SK-N-SH treated with all-trans-retinoic acid at 6 μM for 48 hours (cell line): Measurements from ENCODE around the gene LTBP1.

Experiments
- CSDC2 ChIP-seq: fragments of 250-450 bp; sonication (Bioruptor Pico); IDR thresholded peaks from 2 replicates; pipeline ENCODE4 v1.5.0; 2020; ENCODE audit warnings: mild to moderate bottlenecking, moderate library complexity
- CSRNP3 ChIP-seq: fragments of 250-450 bp; sonication (Bioruptor Pico); IDR thresholded peaks from 2 replicates; pipeline ENCODE4 v1.5.1; 2021; ENCODE audit warnings: mild to moderate bottlenecking, moderate library complexity
- ISL1 ChIP-seq: fragments of 250-450 bp; sonication (Bioruptor Pico); IDR thresholded peaks from 2 replicates; pipeline ENCODE4 v2.1.2; 2022; ENCODE audit warnings: mild to moderate bottlenecking, moderate library complexity
- PATZ1 ChIP-seq: fragments of 250-450 bp; sonication (Bioruptor Pico); IDR thresholded peaks from 2 replicates; pipeline ENCODE4 v1.8.0; 2020; ENCODE audit warnings: mild to moderate bottlenecking, moderate library complexity, borderline replicate concordance
- POU6F1 ChIP-seq: fragments of 250-450 bp; sonication (Bioruptor Pico); IDR thresholded peaks from 2 replicates; pipeline ENCODE4 v1.8.0; 2021; ENCODE audit warnings: low read depth, mild to moderate bottlenecking, moderate library complexity, borderline replicate concordance
- RARB ChIP-seq: fragments of 250-450 bp; sonication (Bioruptor Pico); IDR thresholded peaks from 2 replicates; pipeline ENCODE4 v1.8.0; 2021; ENCODE audit warnings: mild to moderate bottlenecking, moderate library complexity
- ZFP3 ChIP-seq: fragments of 250-450 bp; sonication (Bioruptor Pico); IDR thresholded peaks from 2 replicates; pipeline ENCODE4 v1.5.0; 2020; ENCODE audit warnings: mild to moderate bottlenecking, moderate library complexity
- ZFP30 ChIP-seq: fragments of 450-650 bp; formaldehyde crosslinking; IDR thresholded peaks from 2 replicates; pipeline ENCODE4 v1.5.0; 2022; ENCODE audit warnings: mild to moderate bottlenecking, moderate library complexity
- ZNF565 ChIP-seq: fragments of 450-650 bp; formaldehyde crosslinking; conservative IDR thresholded peaks from 2 replicates; pipeline ENCODE4 v1.5.0; 2020; ENCODE audit warnings: low read depth, mild to moderate bottlenecking, moderate library complexity
- ZNF70 ChIP-seq: fragments of 450-650 bp; formaldehyde crosslinking; IDR thresholded peaks from 2 replicates; pipeline ENCODE4 v1.5.0; 2020; ENCODE audit warnings: mild to moderate bottlenecking, moderate library complexity
- ZNF8 ChIP-seq: fragments of 450-650 bp; formaldehyde crosslinking; IDR thresholded peaks from 2 replicates; pipeline ENCODE4 v1.5.0; 2020; ENCODE audit warnings: mild to moderate bottlenecking, moderate library complexity

- TF ChIP-seq ZFP3 (CRISPR knock-in tag) (no peak), ZNF70 (CRISPR knock-in tag) (no peak), PATZ1 (no peak), POU6F1 (CRISPR knock-in tag) (no peak), RARB (CRISPR knock-in tag) (no peak), CSDC2 (no peak), ZNF565 (CRISPR knock-in tag) (no peak), ZNF8 (CRISPR knock-in tag) (no peak), ZFP30 (no peak), CSRNP3 (no peak), ISL1 (CRISPR knock-in tag) (no peak)
Measured at GRCh38 chr2:33207151-33207740, 260.5 kb downstream of the LTBP1 start.
